C4-2B (cell line): ENCODE data around the gene B4GALT5.

Source experiments
- CTCF ChIP-seq: fragments of 450-650 bp; conservative IDR thresholded peaks from 2 replicates; pipeline ENCODE4 v1.5.1; 2017; ENCODE audit warnings: mild to moderate bottlenecking
- ZFX ChIP-seq: fragments of 450-650 bp; IDR thresholded peaks from 2 replicates; pipeline ENCODE4 v1.6.1; 2017

- TF ChIP-seq CTCF (no peak), ZFX (no peak)
These were observed 40.9 kb upstream of the B4GALT5 start for GRCh38 chr20:49754596-49754995.
